H9 (cell line): ENCODE results near the gene ETV6. TPM values are rescaled to one million over a fixed set of nuclear protein-coding genes. Genes with fewer than 3 reads are reported as not detected.

Experiments
- DNase-seq: peaks from one replicate; pipeline ENCODE4 v3.0.0-alpha.2; 2017
- H2AFZ ChIP-seq: one replicate; pipeline ENCODE4 v1.6.1; 2013; ENCODE audit warnings: mild to moderate bottlenecking, low read length, control low read depth, moderate library complexity
- H2AK5ac ChIP-seq: 2 replicates; pipeline ENCODE4 v1.6.1; 2013; ENCODE audit warnings: low read length, control low read depth, mixed read lengths; ENCODE audit not compliant: insufficient read length
- H2BK120ac ChIP-seq: one replicate; pipeline ENCODE4 v1.6.1; 2013; ENCODE audit warnings: low read depth, mild to moderate bottlenecking, low read length, control low read depth, inconsistent platforms; ENCODE audit not compliant: poor library complexity, severe bottlenecking
- H2BK12ac ChIP-seq: 2 replicates; pipeline ENCODE4 v1.6.1; 2013; ENCODE audit warnings: low read length, control low read depth, mixed read lengths, low read depth; ENCODE audit not compliant: insufficient read length
- H2BK15ac ChIP-seq: 2 replicates; pipeline ENCODE4 v1.6.1; 2013; ENCODE audit warnings: low read depth, low read length, control low read depth
- H2BK20ac ChIP-seq: one replicate; pipeline ENCODE4 v1.6.1; 2013; ENCODE audit warnings: low read depth, mild to moderate bottlenecking, low read length, control low read depth, inconsistent platforms; ENCODE audit not compliant: poor library complexity, severe bottlenecking
- H2BK5ac ChIP-seq: 2 replicates; pipeline ENCODE4 v1.6.1; 2013; ENCODE audit warnings: low read length, control low read depth, mixed read lengths; ENCODE audit not compliant: insufficient read length
- H3K14ac ChIP-seq: 2 replicates; pipeline ENCODE4 v1.6.1; 2013; ENCODE audit warnings: low read length, control low read depth; ENCODE audit not compliant: insufficient read depth
- H3K18ac ChIP-seq: 2 replicates; pipeline ENCODE4 v1.6.1; 2013; ENCODE audit warnings: low read depth, mild to moderate bottlenecking, mixed read lengths, low read length, control low read depth; ENCODE audit not compliant: insufficient read length
- H3K23ac ChIP-seq: 2 replicates; pipeline ENCODE4 v1.6.1; 2013; ENCODE audit warnings: low read length, control low read depth, mixed read lengths, low read depth; ENCODE audit not compliant: insufficient read length
- H3K23me2 ChIP-seq: 2 replicates; pipeline ENCODE4 v1.6.1; 2013; ENCODE audit warnings: low read depth, mild to moderate bottlenecking, mixed read lengths, low read length, control low read depth; ENCODE audit not compliant: insufficient read length, poor library complexity, severe bottlenecking
- H3K27ac ChIP-seq: 2 replicates; pipeline ENCODE4 v1.5.1; 2013; ENCODE audit warnings: low read length, control low read depth, mixed read lengths, low read depth; ENCODE audit not compliant: insufficient read length
- H3K27me3 ChIP-seq: 2 replicates; pipeline ENCODE4 v1.6.1; 2013; ENCODE audit warnings: low read length, control low read depth, inconsistent platforms; ENCODE audit not compliant: insufficient read depth
- H3K4ac ChIP-seq: 2 replicates; pipeline ENCODE4 v1.6.1; 2013; ENCODE audit warnings: low read depth, mild to moderate bottlenecking, control low read depth, inconsistent platforms, low read length, moderate library complexity
- H3K4me1 ChIP-seq: 2 replicates; pipeline ENCODE4 v1.6.1; 2013; ENCODE audit warnings: low read length, control low read depth, inconsistent platforms; ENCODE audit not compliant: insufficient read depth
- H3K4me2 ChIP-seq: 2 replicates; pipeline ENCODE4 v1.6.1; 2013; ENCODE audit warnings: low read length, control low read depth, mixed read lengths; ENCODE audit not compliant: insufficient read length, insufficient read depth
- H3K56ac ChIP-seq: 2 replicates; pipeline ENCODE4 v1.6.1; 2013; ENCODE audit warnings: low read depth, mild to moderate bottlenecking, mixed read lengths, low read length, control low read depth; ENCODE audit not compliant: insufficient read length
- H3K79me1 ChIP-seq: 2 replicates; pipeline ENCODE4 v1.6.1; 2013; ENCODE audit warnings: low read depth, mild to moderate bottlenecking, moderate library complexity, low read length, control low read depth, inconsistent platforms; ENCODE audit not compliant: insufficient read depth, poor library complexity, severe bottlenecking
- H3K79me2 ChIP-seq: 2 replicates; pipeline ENCODE4 v1.6.1; 2013; ENCODE audit warnings: low read length, control low read depth, inconsistent platforms; ENCODE audit not compliant: insufficient read depth
- H3K9ac ChIP-seq: 2 replicates; pipeline ENCODE4 v1.6.1; 2013; ENCODE audit warnings: low read length, control low read depth, mixed read lengths; ENCODE audit not compliant: insufficient read length; ENCODE audit errors: extremely low read depth
- H3K9me3 ChIP-seq: one replicate; pipeline ENCODE4 v1.6.1; 2013; ENCODE audit warnings: low read depth, low read length, inconsistent platforms; ENCODE audit not compliant: control insufficient read depth
- H3T11ph ChIP-seq: one replicate; pipeline ENCODE4 v1.6.1; 2013; ENCODE audit warnings: mild to moderate bottlenecking, low read length, control low read depth, inconsistent platforms
- H4K20me1 ChIP-seq: one replicate; pipeline ENCODE4 v1.6.1; 2013; ENCODE audit not compliant: control insufficient read depth, insufficient read length, insufficient read depth
- H4K5ac ChIP-seq: 2 replicates; pipeline ENCODE4 v1.6.1; 2013; ENCODE audit warnings: low read depth, mild to moderate bottlenecking, mixed read lengths, low read length, control low read depth; ENCODE audit not compliant: insufficient read length
- H4K8ac ChIP-seq: replicated peaks from 2 replicates; pipeline ENCODE4 v1.6.1; 2013; ENCODE audit warnings: low read length, control low read depth, mixed read lengths, low read depth; ENCODE audit not compliant: insufficient read length
- H4K91ac ChIP-seq: 2 replicates; pipeline ENCODE4 v1.6.1; 2013; ENCODE audit warnings: low read depth, mild to moderate bottlenecking, moderate library complexity, mixed read lengths, low read length, control low read depth; ENCODE audit not compliant: insufficient read length
- H3K27ac Mint-ChIP-seq, 3 experiments: 2 replicates in 2 of 3; 3 replicates in 1 of 3; pipeline ENCODE4 v1.8.0; 2020 to 2021; ENCODE audit warnings: mixed read lengths in 3 of 3, mild to moderate bottlenecking in 1 of 3, moderate library complexity in 1 of 3
- H3K27me3 Mint-ChIP-seq: 2 replicates; pipeline ENCODE4 v1.8.0; 2021; ENCODE audit warnings: low read depth, mild to moderate bottlenecking, moderate library complexity, mixed read lengths
- H3K36me3 Mint-ChIP-seq, 3 experiments: 2 replicates in 2 of 3; 3 replicates in 1 of 3; pipeline ENCODE4 v1.8.0; 2020 to 2021; ENCODE audit warnings: low read depth in 3 of 3, mixed read lengths in 3 of 3; ENCODE audit not compliant: insufficient read depth in 1 of 3
- H3K4me1 Mint-ChIP-seq, 2 experiments: 2 replicates each; pipeline ENCODE4 v1.8.0; 2020; ENCODE audit warnings: mixed read lengths in 2 of 2
- H3K4me3 Mint-ChIP-seq, 2 experiments: 2 replicates in 1 of 2; 3 replicates in 1 of 2; pipeline ENCODE4 v1.8.0; 2020 to 2021; ENCODE audit warnings: mild to moderate bottlenecking in 2 of 2, mixed read lengths in 2 of 2, moderate library complexity in 1 of 2
- H3K9me3 Mint-ChIP-seq, 2 experiments: 2 replicates in 1 of 2; 3 replicates in 1 of 2; pipeline ENCODE4 v1.8.0; 2020; ENCODE audit warnings: mild to moderate bottlenecking in 2 of 2, mixed read lengths in 2 of 2, moderate library complexity in 1 of 2
- WGBS: extraction: QIAGEN DNeasy Blood & Tissue Kit; methylation state at CpG from one replicate; pipeline ENCODE4 v1.1.7; 2013; ENCODE audit warnings: missing lambda C conversion rate, low lambda C conversion rate, mixed read lengths; ENCODE audit not compliant: insufficient read length; ENCODE audit errors: extremely low coverage; 5-methylcytosine and 5-hydroxymethylcytosine counted together
- total RNA-seq: library from RNA; stranded (reverse); gene quantifications from 2 replicates; pipeline ENCODE4 v1.2.1, GENCODE V29; 2021
- TF ChIP-seq, protein P1 (sequence below): fragments of 200-600 bp; sonication (generic); conservative IDR thresholded peaks from 3 replicates; pipeline ENCODE4 v1.8.0; 2021; ENCODE audit warnings: antibody characterized with exemption, mild to moderate bottlenecking

ETV6 gene
- total RNA-seq, 1 experiment from 2014 or later = 28.7 TPM

DNA sequence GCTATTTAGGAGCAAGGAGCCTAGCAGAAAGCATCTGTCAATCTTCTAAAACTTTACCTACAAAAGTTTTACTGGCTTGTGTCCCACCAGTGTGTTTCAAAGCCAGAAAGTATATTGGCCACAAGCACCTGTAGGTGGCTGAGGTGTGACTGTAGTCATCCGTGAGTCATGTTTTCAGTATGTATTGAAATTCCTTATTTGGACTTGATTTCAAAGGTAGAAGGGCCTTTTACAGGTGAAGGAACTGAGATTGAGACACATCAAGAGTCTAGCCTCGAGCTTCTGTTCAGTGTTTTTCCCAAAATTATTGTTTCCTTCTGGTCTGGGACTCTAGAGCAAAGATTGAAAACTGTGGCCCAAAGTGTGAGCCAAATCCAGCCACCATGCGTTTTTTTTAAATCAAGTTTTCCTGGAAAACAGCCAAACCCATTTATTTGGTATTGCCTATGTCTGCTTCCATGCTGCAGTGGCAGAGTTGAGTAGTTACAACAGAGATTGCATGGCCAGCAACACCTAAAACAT, 226.0 kb downstream of the ETV6 start:
- no peak overlapping the region for H3K56ac ChIP-seq
- no peak overlapping the region for H2AK5ac ChIP-seq
- WGBS = no CpG with 5 or more reads among the region's 3 CpGs
- H2BK20ac ChIP-seq = no peak overlapping the region
- H3K9me3 Mint-ChIP-seq = no peaks in the 10 kb centered on the region
- no peak overlapping the region for H3K4ac ChIP-seq
- H3K23ac ChIP-seq = no peak overlapping the region
- H3K27me3 Mint-ChIP-seq = no peaks in the 10 kb centered on the region
- H3K18ac ChIP-seq = no peak overlapping the region
- no peak overlapping the region for H2AFZ ChIP-seq
- H3K4me3 Mint-ChIP-seq = no peak overlapping the region
- H4K91ac ChIP-seq = no peak overlapping the region
- TF ChIP-seq, protein P1, sequence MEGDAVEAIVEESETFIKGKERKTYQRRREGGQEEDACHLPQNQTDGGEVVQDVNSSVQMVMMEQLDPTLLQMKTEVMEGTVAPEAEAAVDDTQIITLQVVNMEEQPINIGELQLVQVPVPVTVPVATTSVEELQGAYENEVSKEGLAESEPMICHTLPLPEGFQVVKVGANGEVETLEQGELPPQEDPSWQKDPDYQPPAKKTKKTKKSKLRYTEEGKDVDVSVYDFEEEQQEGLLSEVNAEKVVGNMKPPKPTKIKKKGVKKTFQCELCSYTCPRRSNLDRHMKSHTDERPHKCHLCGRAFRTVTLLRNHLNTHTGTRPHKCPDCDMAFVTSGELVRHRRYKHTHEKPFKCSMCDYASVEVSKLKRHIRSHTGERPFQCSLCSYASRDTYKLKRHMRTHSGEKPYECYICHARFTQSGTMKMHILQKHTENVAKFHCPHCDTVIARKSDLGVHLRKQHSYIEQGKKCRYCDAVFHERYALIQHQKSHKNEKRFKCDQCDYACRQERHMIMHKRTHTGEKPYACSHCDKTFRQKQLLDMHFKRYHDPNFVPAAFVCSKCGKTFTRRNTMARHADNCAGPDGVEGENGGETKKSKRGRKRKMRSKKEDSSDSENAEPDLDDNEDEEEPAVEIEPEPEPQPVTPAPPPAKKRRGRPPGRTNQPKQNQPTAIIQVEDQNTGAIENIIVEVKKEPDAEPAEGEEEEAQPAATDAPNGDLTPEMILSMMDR = no peak
- H3K4me2 ChIP-seq = no peak overlapping the region
- H2BK15ac ChIP-seq = no peak overlapping the region
- no peak overlapping the region; a peak in 1 of 7 replicates for H3K27ac Mint-ChIP-seq
- H3K4me1 Mint-ChIP-seq = peaks cover 16 to 30% of the 10 kb centered on the region in 2 experiments
- H3K23me2 ChIP-seq = no peaks in the 10 kb centered on the region
- no peaks in the 10 kb centered on the region for H3K79me1 ChIP-seq
- peaks cover 5% of the 10 kb centered on the region; the same call in 1 of the 2 replicates for H3K4me1 ChIP-seq
- H3K9ac ChIP-seq = no peak overlapping the region
- H4K8ac ChIP-seq = no peak overlapping the region
- no peaks in the 10 kb centered on the region for H3K9me3 ChIP-seq
- no peak overlapping the region for H2BK12ac ChIP-seq
- H3K79me2 ChIP-seq = no peaks in the 10 kb centered on the region
- peaks cover 7 to 19% (median 17%) of the 10 kb centered on the region in 3 experiments; a peak in 6 of 7 replicates for H3K36me3 Mint-ChIP-seq
- no peak overlapping the region for H4K5ac ChIP-seq
- no peak overlapping the region for H3K27ac ChIP-seq
- no peak overlapping the region for H3K14ac ChIP-seq
- no peak overlapping the region for H3T11ph ChIP-seq
- H3K27me3 ChIP-seq = no peaks in the 10 kb centered on the region
- H2BK120ac ChIP-seq = no peak overlapping the region
- no peaks in the 10 kb centered on the region for H4K20me1 ChIP-seq
- no peak overlapping the region for H2BK5ac ChIP-seq
- DNase-seq = no peak
